Subcutaneous abdominal adipose tissue (tissue), 5 donors: ENCODE measurements around the gene IRF1.

Source experiments
- H3K27ac ChIP-seq: one replicate; pipeline ENCODE4 v1.7.0; 2013; ENCODE audit warnings: low read depth, mild to moderate bottlenecking, inconsistent platforms, low read length, moderate library complexity
- H3K27me3 ChIP-seq, 5 donors: one replicate each; pipeline ENCODE4 v1.7.0; 2013; ENCODE audit warnings: low read length in 5 of 5, inconsistent platforms in 1 of 5; ENCODE audit not compliant: control insufficient read depth in 5 of 5, insufficient read depth in 4 of 5
- H3K36me3 ChIP-seq, 5 donors: one replicate each; pipeline ENCODE4 v1.7.0; 2013; ENCODE audit warnings: low read length in 5 of 5; ENCODE audit not compliant: control insufficient read depth in 5 of 5, insufficient read depth in 5 of 5
- H3K4me1 ChIP-seq, 5 donors: one replicate each; pipeline ENCODE4 v1.7.0; 2013; ENCODE audit warnings: low read length in 5 of 5, mild to moderate bottlenecking in 3 of 5, moderate library complexity in 1 of 5; ENCODE audit not compliant: control insufficient read depth in 5 of 5, insufficient read depth in 5 of 5
- H3K4me3 ChIP-seq, 5 donors: one replicate each; pipeline ENCODE4 v1.7.0; 2013; ENCODE audit warnings: low read length in 5 of 5, low read depth in 1 of 5
- H3K9ac ChIP-seq, 5 donors: one replicate each; pipeline ENCODE4 v1.7.0; 2013; ENCODE audit warnings: low read length in 5 of 5, mild to moderate bottlenecking in 4 of 5, moderate library complexity in 3 of 5
- H3K9me3 ChIP-seq, 5 donors: one replicate each; pipeline ENCODE4 v1.7.0; 2013; ENCODE audit warnings: low read length in 5 of 5; ENCODE audit not compliant: control insufficient read depth in 5 of 5
- donor health status: healthy.
- donor health status: healthy.
- donor health status: healthy.
- donor health status: healthy.
- donor health status: healthy.

The IRF1 gene

DNA sequence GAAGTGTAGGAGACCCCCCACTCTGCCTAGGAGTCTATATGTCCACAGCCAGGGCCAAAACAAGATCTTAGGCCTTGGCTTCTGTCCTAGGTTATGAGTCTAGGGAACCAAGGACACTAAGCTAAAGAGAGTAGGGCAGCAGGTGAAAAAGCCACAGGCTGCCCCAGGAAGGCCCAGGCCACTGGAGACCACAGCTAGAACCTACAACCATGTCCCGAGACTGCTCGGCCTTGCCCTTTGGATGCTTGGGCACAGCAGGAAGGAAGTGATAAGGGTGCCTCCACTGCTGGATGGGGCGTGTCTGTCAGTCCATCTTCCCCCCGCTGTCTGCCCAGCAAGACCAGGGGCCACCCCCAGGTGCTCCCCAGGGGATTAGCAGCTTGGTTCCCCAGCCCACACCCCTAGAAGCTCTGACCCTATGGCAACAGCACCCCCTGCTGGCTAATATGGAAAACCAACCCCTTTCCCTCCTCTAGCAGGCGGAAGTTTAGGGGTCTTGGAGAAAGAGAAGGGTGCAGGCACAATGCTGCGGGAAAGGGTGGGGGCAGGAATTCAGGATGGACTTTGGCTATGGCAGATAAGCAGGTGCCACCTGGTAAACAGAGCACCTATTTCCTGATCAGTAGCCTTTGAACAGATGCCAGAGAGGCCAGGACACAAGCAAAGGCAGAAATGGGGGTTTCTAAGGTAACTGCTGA is 10.5 kb upstream of the IRF1 start:
- peak overlapping the region in 2 of 5 donors; percentile 38 to 46 for H3K9ac ChIP-seq
- peak overlapping the region; percentile 98 for H3K27ac ChIP-seq
- H3K27me3 ChIP-seq = no peaks in the 10 kb centered on the region
- H3K4me1 ChIP-seq = peaks cover 13 to 38% (median 28%) of the 10 kb centered on the region in 5 donors
- no peaks in the 10 kb centered on the region for H3K9me3 ChIP-seq
- H3K4me3 ChIP-seq = no peak overlapping the region
- H3K36me3 ChIP-seq = no peaks in the 10 kb centered on the region

DNA sequence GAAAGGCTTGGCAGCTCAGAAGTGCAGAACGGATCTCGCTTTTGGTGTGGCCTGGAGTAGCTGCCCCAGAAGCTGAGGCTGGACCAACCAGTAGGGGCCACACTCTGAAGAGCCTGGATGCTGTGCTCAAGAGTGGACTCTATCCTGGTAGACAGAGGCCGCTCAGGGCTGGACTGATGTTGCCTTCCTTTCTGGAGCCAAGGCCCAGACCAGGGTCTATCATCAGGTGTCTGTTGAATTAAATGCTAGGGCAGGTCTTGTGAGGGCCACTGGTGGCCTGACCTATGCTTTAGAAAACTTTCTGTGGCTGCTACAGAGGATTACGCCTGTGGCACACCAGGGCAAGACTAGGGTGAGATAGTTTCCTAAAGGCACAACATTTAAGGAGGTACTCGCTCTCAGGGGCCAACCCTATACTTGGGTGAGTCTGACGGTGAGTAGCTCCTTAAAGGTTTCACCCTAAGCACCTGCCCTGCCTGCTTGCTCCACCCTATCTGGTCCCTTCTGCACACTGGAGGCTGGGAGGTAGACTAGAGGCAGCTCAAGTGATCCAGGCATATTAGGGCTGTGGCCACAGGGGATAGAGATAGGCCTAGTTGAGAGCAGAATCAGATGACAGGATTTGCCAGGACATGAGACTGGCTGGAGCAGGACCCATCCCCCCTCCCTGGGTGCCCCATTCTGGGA is 9.8 kb upstream of the IRF1 start:
- Histone ChIP-seq H3K36me3 (no peaks in the 10 kb centered on the region), H3K4me1 (peaks cover 11 to 37% (median 26%) of the 10 kb centered on the region in 5 donors), H3K9me3 (no peaks in the 10 kb centered on the region), H3K4me3 (no peak overlapping the region), H3K27me3 (no peaks in the 10 kb centered on the region), H3K9ac (peak overlapping the region in 3 of 5 donors; percentile 38 to 48 (median 46)), H3K27ac (peak overlapping the region; percentile 98)

DNA sequence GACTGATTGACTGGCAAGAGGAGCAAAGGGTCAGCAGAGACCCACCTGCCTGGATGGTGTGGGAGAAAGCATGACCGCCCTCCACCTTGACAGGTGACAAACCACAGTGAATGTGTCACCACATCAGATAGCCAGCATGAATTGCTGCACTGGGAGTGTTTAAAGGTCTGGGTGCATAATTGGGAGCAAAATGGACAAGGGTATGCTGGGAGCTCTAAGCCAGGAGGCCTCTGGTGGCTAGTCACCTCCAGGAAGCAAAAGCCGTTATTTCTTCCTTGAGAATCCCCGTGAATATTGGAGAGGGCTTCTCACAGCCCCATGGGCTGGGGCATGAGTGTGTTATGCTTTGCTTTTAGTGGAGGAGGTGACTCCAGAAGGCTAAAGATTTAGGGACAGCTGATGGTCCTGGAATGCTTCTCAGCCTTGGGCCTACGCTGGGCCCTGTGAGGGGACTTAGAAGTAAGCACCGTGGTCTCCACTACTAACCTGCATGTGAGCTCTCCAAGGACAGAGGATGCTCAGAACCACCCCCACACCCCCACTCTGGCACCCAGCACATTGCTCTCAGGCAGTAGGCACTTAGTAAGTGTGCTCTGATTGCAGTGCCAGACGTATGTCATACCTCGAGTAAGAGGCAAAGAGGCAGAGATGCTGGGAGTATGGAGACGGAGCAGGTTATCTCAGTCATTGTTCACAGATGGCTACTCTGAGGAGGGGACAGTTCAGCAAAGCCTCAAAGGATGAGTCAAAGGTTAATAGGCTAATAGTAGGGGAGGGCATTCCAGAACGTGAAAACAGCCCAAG is 9.1 kb upstream of the IRF1 start:
- peak overlapping the region; percentile 98 for H3K27ac ChIP-seq
- no peaks in the 10 kb centered on the region for H3K36me3 ChIP-seq
- no peaks in the 10 kb centered on the region for H3K9me3 ChIP-seq
- peak overlapping the region in 2 of 5 donors; percentile 9 to 48 for H3K9ac ChIP-seq
- H3K4me1 ChIP-seq = peaks cover 16 to 41% (median 32%) of the 10 kb centered on the region in 5 donors
- no peaks in the 10 kb centered on the region for H3K27me3 ChIP-seq
- H3K4me3 ChIP-seq = no peak overlapping the region

DNA sequence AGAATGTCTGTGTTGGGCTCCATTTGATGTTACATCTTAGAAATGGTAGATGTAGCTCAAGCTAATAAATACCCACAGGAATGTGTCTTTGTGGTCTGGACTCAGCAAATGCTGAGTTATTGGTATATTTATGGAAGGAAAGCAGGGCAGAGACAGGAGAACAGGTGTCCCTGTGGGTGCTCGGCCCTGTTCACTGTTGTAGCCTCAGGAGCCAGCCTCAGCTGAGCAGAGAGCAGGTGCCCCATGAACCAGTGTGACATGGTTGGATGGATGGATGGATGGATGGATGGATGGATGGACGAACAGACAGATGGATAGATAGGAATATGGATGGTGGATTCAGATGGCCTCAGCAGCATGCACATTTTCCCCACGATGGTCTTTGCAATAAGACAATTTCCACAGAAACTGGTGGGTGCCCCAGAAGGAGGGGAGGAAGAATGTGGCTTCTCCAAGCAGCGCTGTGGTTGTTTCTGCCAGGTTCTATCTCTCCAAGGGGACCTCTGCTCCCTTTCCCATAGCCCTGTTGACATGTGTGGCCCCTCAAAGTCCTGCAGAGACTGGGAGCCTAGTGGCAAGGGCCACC is 8.2 kb upstream of the IRF1 start:
- peak overlapping the region in 2 of 5 donors; percentile 9 to 65 for H3K9ac ChIP-seq
- no peak overlapping the region for H3K4me3 ChIP-seq
- H3K9me3 ChIP-seq = no peaks in the 10 kb centered on the region
- H3K36me3 ChIP-seq = no peaks in the 10 kb centered on the region
- H3K27me3 ChIP-seq = no peaks in the 10 kb centered on the region
- peak overlapping the region; percentile 98 for H3K27ac ChIP-seq
- peaks cover 16 to 47% (median 38%) of the 10 kb centered on the region in 5 donors for H3K4me1 ChIP-seq

DNA sequence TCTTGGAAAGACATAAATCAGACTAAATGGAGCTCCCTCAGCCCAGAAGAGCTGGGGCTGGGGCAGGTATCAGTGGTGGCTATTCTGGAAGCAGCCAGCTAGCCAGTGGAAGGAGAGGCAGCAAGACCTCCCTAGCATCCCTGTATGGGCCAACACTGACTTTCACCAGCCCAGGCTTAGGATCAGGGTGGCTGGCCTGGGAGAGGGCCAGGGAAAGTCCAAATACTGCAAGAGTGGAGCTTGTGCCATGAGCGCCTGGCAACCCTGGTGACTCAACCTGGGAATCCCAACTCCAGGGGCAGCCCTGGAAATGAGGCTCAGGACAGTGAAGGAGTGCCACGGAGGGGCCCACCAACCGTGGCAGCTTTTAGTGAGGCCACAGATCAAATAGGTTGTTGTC is 7.6 kb upstream of the IRF1 start:
- Histone ChIP-seq H3K9me3 (no peaks in the 10 kb centered on the region), H3K36me3 (no peaks in the 10 kb centered on the region), H3K4me1 (peaks cover 16 to 47% (median 38%) of the 10 kb centered on the region in 5 donors), H3K9ac (peak overlapping the region in 4 of 5 donors; percentile 65 to 79 (median 73)), H3K4me3 (peak overlapping the region in 1 of 5 donors; percentile 9), H3K27me3 (no peaks in the 10 kb centered on the region), H3K27ac (peak overlapping the region; percentile 98)

DNA sequence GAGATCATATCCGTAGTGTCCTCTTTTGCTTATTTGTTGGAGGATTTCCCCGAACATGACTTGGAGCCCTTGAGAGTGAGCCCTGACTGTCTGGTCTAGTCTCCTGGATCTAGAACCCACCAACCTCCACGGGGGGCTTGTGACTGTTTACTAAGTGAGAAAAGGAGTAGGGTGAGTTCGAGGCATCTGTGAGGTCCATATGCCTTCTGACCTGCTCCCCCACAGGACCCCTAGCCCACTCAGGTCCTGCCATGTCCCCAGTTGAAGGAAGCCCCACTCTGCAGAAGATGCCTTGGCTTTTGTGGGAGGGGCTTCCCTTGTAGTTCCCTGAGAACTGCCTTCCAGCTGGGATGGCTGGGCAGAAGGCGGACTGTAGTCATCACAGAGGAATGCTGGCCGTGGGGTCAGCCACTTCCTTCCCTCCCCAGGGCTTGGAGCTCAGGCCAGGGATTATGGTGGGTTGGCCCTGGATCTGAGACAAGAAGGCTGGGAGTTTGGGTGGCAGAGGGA is 7.0 kb upstream of the IRF1 start:
- no peaks in the 10 kb centered on the region for H3K9me3 ChIP-seq
- H3K36me3 ChIP-seq = no peaks in the 10 kb centered on the region
- no peaks in the 10 kb centered on the region for H3K27me3 ChIP-seq
- peak overlapping the region; percentile 98 for H3K27ac ChIP-seq
- peak overlapping the region; percentile 49 to 84 (median 79) for H3K4me3 ChIP-seq
- peaks cover 16 to 47% (median 38%) of the 10 kb centered on the region in 5 donors for H3K4me1 ChIP-seq
- peak overlapping the region; percentile 65 to 88 (median 79) for H3K9ac ChIP-seq

DNA sequence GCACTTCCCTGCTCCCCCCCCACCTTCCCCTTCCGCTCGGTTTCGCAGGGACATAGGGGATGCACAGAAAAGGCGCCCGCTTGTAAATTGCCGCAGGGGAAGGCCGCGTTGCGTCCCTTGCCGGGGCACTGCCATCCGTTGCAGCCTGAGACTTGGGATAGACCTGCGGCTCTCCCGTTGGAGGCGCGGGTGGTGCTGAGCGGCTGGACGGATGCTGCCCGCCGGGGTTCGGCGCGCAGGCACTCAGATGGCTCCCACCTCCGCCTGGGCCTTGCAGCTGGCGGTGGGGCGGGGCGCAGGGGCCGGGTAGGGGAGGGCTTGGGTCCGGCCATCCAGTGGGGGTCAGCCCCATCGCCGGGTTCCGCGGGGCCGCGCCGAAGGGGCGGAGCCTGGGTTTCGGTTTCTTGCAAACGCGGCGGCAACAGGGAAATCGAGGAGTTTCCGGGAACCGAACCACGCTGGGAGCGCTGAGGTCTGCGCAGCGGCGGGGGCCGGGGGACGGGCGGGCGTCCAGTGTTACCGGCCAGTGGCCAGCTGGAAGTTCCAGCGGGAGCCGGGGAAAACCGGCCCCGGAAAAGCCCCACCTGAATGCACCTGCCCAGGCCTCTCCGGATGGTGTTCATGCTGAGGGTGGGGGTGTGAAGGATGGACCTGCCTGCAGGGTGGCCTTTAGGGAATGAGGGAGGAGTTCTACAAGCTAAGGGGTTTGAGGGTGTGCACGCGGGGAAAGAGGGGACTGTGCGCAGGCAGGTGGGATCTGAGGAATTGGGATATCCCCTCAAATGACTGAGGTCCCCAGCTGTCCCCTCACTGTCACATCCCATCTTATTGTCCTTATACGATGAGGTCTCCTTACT is 6.3 kb upstream of the IRF1 start:
- H3K9me3 ChIP-seq = no peaks in the 10 kb centered on the region
- H3K9ac ChIP-seq = peak overlapping the region; percentile 76 to 91 (median 88)
- no peaks in the 10 kb centered on the region for H3K36me3 ChIP-seq
- H3K4me1 ChIP-seq = peaks cover 18 to 52% (median 43%) of the 10 kb centered on the region in 5 donors
- peak overlapping the region; percentile 65 to 88 (median 83) for H3K4me3 ChIP-seq
- peak overlapping the region; percentile 98 for H3K27ac ChIP-seq
- H3K27me3 ChIP-seq = no peaks in the 10 kb centered on the region

DNA sequence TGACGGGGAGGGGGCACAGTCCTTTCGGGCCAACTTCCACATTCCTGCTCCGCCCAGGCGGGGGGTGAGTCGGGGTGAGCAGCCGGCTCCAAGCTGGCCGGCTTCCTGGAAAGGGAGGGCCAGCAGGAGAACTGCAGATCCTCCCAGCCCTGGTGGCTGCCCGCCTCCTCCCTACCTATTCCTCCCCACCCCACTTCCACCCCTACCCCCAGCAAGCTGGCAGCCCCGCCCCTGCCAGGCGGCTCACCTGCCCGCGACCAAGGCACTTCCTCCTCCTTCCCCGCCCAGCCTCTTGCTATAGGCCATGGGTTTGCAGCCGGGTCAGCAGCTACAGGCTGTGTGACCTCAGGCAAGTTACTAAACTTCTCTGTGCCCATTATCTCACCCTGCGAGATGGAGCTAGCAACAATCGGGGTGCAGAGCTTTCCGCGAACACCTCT is 5.6 kb upstream of the IRF1 start:
- Histone ChIP-seq H3K9ac (peak overlapping the region; percentile 68 to 91 (median 76)), H3K36me3 (no peaks in the 10 kb centered on the region), H3K27ac (peak overlapping the region; percentile 98), H3K27me3 (no peaks in the 10 kb centered on the region), H3K4me3 (peak overlapping the region; percentile 65 to 88 (median 83)), H3K9me3 (no peaks in the 10 kb centered on the region), H3K4me1 (peaks cover 23 to 55% (median 46%) of the 10 kb centered on the region in 5 donors)
